Stimulated activated CD4-positive, alpha-beta T cell treated with anti-CD3 and anti-CD28 coated beads, TNF-alpha, amount 100 ng/mL, for 48 hours (primary cell): Measurements from ENCODE around the gene FNDC5.

ENCODE experiments used
- DNase-seq, 3 donors: peaks; one replicate each; pipeline ENCODE4 v3.0.0-alpha.2; 2020; ENCODE audit warnings: low read depth in 3 of 3

The FNDC5 gene

DNA sequence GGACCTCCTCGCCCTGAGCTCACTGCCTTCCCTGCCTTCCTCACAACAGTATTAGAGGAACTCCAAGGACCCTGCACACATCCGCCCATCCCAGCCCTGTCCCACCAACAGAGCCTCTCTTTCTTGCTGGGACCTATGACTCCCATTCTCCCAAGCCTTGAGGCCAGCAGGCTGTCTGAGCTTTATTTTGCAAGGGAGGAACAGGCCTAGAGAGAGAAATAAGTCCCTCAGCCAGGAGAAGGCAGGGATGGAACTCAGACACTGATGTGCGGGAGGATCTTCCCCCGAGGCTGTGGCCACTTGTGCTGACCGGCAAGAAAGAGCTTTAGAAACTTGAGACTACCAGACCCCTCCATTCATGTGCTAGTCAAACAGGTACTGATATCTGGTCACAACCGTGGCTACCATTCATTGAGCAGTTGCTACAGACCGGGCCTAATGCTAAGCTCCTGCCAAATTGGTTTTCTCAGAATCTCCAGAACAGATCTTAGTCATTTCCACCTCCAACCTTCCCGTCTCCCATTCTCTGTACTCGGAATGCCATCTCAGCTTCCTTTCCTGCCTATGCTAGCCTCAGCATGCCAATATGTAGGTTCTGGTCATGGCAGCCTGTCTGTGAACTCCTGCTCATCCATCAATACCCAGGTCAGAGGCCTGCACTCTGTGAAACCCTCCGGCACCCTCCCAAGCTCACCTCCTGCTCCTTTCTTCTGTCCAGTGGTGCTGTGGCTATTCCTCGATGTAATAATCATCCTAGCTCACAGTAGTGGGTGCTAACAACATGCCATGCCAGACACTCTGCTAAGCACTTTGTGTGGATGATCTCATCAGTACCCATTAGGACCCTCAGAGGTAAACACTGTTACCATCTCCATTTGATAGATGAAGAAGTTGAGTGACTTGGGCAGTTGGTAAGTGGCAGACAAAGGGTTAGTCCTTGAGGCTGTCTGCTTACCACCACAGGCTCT, 26.7 kb upstream of the FNDC5 start:
- no peak for DNase-seq

DNA sequence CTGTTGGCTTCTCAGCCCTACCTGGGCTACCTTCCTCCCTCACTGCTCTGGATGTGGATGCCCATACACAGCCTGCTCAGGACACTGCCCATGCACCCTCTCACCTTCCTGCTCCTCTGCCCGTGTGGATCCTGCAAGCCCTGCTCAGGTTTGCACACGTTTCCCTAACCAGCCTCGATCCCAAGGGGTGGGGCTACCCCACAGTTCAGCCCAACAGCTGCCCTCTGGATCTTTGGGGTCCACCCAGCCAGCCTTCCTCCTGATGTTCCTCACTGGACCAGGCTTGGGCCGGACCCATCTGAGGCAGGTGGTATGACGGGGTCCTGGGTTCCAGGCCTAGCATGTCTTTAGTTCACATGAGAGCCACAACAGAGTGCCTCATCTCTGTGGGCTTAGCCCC, 25.7 kb upstream of the FNDC5 start:
- no peak for DNase-seq

GRCh38 chr1:32895325-32896215, 24.9 kb upstream of the FNDC5 start:
- no peak for DNase-seq

DNA sequence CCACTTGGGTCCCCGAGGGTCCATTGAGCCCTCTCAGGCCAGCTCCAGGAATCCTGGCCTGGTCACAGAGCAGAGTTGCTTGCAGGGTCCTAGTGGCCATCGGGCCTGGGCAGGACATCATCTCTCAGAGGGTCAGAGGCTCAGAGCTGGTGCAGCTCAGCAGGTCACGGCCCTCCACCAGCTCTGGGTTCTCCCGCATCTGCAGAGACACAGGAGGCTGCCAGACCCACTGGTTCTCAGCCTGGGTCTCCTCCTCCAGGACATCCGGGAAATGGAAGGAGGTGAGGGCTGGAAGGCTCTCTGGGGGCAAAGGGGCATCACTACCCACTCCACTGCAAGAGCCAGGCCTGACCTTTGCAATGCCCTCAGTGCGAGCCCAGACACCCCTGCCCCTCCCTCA, 24.0 kb upstream of the FNDC5 start:
- no peak for DNase-seq

GRCh38 chr1:32894019-32894600, 23.4 kb upstream of the FNDC5 start:
- no peak for DNase-seq

GRCh38 chr1:32893198-32894018, 22.7 kb upstream of the FNDC5 start:
- no peak for DNase-seq

DNA sequence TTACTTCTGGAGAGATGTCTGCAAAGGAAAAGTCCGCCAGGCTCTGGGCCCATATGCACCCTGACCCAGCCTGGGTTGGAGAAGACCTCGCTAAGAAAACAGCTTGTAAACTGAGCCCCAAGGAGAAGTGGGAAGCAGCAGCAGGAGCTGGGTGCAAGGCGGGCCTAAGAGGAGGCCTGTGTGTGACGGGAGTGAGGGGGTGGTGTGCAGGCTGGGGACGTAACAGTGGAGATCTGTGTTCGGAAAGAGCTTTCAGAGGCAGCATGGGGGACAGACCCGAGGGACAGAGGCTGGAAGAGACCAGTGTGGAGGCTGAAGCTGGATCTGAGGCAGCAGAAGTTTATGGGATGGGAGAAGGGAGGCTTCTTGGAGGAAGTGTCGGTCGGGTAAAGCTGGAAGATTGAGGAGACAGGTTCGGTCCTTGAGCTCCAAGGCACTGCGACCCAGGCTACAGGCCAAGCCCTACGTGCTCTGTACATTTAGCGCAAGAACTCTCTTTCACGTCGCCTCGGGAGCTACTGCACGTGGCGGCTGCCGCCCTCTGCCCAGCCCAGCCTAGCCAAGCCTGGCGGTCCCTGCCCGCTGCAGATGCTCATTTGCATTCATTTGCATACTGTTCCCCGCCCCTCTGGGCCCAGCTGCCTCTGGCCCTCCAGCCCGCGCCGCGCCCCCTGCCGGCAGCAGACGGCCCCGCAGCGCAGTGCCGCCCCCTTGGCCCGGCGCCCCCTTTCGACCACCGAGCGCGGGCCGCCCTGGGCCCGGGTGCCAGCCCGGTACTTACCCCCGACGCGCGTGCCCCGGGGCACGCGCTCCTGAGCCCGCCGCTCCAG, 21.9 kb upstream of the FNDC5 start:
- peak in 2 of 3 donors; percentile 36 to 52 for DNase-seq

- DNase-seq, result no peak
Observed at GRCh38 chr1:32891630-32892029, 20.9 kb upstream of the FNDC5 start.

GRCh38 chr1:32891241-32891570, 20.5 kb upstream of the FNDC5 start:
- no peak for DNase-seq

GRCh38 chr1:32890516-32891240, 20.0 kb upstream of the FNDC5 start:
- DNase-seq, result no peak

DNA sequence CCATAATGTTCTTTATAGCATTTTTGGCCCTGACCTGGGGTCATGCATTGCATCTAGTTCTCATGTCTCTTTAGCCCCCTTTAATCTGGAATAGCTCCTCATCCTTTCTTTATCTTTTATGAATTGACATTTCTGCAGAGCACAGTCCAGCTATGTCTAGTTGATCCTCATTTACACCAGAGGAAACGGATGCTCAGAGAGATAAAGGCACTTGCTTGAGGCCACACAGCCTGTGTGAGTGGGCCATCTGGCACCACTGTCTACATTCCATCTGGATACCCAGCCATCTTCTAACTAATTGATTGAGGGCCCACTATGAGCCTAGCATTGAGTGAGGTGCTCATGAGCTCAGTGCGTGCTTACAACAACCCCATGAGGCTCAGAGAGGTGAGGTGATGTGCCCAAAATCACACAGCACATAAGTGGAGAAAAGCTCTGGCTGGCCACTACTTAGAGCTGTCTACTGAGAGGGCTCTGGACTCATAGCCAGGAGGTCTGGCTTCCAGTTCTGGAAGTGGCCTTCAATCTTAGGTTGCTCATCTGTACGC, 19.1 kb upstream of the FNDC5 start:
- no peak for DNase-seq

DNA sequence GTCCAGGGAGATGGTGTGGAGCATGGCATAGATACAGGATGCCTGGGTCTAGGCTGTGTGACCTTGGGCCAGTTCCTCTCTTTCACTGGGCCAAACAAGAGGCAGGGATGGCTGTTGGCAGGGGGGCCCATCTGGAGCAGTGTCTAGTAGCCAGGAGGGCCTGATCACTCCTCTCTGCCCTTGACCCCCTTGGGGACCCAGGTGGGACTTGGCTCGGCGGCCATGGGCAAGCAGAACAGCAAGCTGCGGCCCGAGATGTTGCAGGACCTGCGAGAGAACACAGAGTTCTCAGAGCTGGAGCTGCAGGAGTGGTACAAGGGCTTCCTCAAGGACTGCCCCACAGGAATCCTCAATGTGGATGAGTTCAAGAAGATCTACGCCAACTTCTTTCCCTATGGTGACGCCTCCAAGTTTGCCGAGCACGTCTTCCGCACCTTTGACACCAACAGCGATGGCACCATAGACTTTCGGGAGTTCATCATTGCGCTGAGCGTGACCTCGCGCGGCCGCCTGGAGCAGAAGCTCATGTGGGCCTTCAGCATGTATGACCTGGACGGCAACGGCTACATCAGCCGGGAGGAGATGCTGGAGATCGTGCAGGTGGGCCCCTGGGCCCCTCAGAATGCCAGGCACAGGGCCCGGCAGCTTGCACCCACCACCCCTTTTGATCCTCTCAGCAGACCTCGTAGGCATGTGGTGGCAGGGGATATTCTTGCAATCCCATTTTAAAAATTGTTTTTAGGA, 18.1 kb upstream of the FNDC5 start:
- no peak for DNase-seq

DNA sequence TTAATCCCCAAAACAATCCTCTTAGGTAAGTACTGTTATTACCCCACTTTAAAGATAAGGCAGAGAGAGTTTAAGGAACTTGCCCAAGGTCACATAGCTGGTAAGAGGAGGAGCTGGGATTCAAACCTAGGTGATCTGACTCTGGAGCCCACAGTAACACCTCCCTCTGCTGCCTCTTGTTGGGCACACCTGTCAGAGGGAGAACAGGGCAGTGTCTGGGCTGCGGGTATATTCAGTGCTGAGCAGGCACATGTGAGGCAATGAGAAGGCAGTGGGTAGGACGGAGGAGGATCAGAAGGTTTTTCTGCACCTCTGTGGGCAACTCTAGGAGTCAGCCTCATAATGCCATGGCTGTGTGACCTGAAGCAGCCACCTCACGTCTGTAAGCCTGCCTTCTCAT, 17.4 kb upstream of the FNDC5 start:
- no peak for DNase-seq

- no peak for DNase-seq
Observed at GRCh38 chr1:32887623-32888022, 16.9 kb upstream of the FNDC5 start.

- no peak for DNase-seq
Observed at GRCh38 chr1:32886828-32887414, 16.2 kb upstream of the FNDC5 start.

DNA sequence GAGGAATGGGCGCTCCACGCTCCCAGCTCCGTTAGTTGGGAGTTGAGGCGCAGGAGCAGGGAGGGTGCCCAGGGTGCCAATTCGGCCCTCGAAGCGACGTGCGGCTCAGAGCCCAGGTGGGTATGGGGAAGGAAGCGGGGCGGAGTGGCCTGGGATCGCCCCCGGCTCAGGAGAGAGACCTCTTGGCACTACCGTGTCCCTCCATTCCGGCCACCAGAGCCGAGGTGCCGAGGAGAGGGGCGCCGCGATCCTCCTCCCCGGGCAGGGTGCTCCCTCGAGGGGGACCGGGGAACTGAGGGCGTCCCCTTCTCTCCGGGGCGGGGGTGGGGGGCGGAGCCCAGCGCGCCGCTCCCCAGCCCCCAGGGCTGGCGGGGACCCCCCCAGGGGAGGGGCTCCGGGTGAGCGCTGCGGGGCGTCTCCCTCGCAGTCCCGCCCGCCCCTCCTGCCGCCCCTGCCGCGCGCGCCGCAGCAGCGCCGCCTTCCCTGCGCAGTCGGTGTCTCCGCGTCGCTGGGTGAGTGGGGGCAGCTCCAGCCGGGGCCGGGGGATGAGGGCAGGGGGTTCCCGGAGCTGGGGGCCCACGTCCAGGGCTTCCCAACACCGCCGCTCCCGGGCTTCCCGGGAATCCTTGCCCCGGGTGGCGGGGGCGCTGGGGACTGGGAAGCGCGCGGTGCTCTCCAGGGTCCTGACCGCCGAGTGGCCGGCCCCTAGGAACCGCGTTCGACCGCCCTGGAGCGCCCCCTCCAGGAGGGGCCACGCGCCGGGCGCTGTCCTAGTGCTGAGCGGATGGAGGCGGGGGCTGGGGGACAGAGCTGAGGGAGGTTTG, 15.5 kb upstream of the FNDC5 start, which contains the start of gene HPCA:
Gene HPCA (plus strand): TSS at position 488 of the 824 bp plus-strand sequence. CDS start 2,408 bp downstream, outside the sequence.
- DNase-seq, result peak; percentile 14 to 46 (median 27)

GRCh38 chr1:32885676-32886003, 14.9 kb upstream of the FNDC5 start:
- no peak for DNase-seq

- DNase-seq, result no peak
Observed at GRCh38 chr1:32884726-32885125, 14.0 kb upstream of the FNDC5 start.
